ENCODE results near the gene MYO3B. TPM values are rescaled to one million over a fixed set of nuclear protein-coding genes. Genes with fewer than 3 reads are reported as not detected.

The MYO3B gene
- total and polyA plus RNA-seq, 11 donors: 0.09 to 0.19 (median 0.10) TPM; not detected in 8

GRCh38 chr2:170639635-170640034, 461.7 kb downstream of the MYO3B start:
- intact Hi-C loops (cut with DNase I): no loop called here
- Histone ChIP-seq H3K27ac (no peak overlapping the region), H3K27me3 (peaks cover 0 to 11% (median 0%) of the 10 kb centered on the region in 9 donors), H3K4me3 (no peak overlapping the region), H3K9me3 (peaks cover 0 to 5% (median 0%) of the 10 kb centered on the region in 12 donors), H3K36me3 (no peaks in the 10 kb centered on the region), H3K4me1 (no peaks in the 10 kb centered on the region)
- no peak for TF ChIP-seq CTCF (IDR thresholded peaks at IDR 0.05)
- no peak for TF ChIP-seq POLR2A (IDR thresholded peaks at IDR 0.05)
- DNase-seq (no peak), ATAC-seq (no peak)
- WGBS, 4 donors: 82 to 86% (median 85%) methylated on average over 3 of the region's 3 CpGs

GRCh38 chr2:170641961-170642360, 464.0 kb downstream of the MYO3B start:
- TF ChIP-seq POLR2A (IDR thresholded peaks at IDR 0.05) (no peak), CTCF (IDR thresholded peaks at IDR 0.05) (no peak)
- Histone ChIP-seq H3K36me3 (no peaks in the 10 kb centered on the region), H3K27ac (no peak overlapping the region), H3K9me3 (no peaks in the 10 kb centered on the region), H3K4me3 (no peak overlapping the region), H3K27me3 (peaks cover 0 to 11% (median 0%) of the 10 kb centered on the region in 9 donors), H3K4me1 (no peaks in the 10 kb centered on the region)
- ATAC-seq (no peak), DNase-seq (no peak)
- intact Hi-C loops (cut with DNase I): no loop called here
- 82 to 87% (median 85%) methylated on average over 4 of the region's 4 CpGs for WGBS, 4 donors

- TF ChIP-seq CTCF (IDR thresholded peaks at IDR 0.05): no peak
- no peak for TF ChIP-seq POLR2A (IDR thresholded peaks at IDR 0.05)
- intact Hi-C loops (cut with DNase I): no loop called here
- Histone ChIP-seq H3K36me3 (no peaks in the 10 kb centered on the region), H3K27ac (no peak overlapping the region), H3K9me3 (no peaks in the 10 kb centered on the region), H3K27me3 (peaks cover 0 to 11% (median 0%) of the 10 kb centered on the region in 9 donors), H3K4me1 (no peaks in the 10 kb centered on the region), H3K4me3 (no peak overlapping the region)
- WGBS, 4 donors: 67 to 94% (median 87%) methylated on average over 2 of the region's 2 CpGs
- no peak for DNase-seq
- no peak for ATAC-seq
These were observed 465.4 kb downstream of the MYO3B start for GRCh38 chr2:170643346-170643745.

GRCh38 chr2:170647741-170648436, 469.9 kb downstream of the MYO3B start:
- H3K4me3 ChIP-seq: no peak overlapping the region
- no peak for TF ChIP-seq POLR2A (IDR thresholded peaks at IDR 0.05)
- no peak for TF ChIP-seq CTCF (IDR thresholded peaks at IDR 0.05)
- intact Hi-C loops (cut with DNase I): no loop called here
- no peak overlapping the region for H3K27ac ChIP-seq
- no peaks in the 10 kb centered on the region for H3K4me1 ChIP-seq
- no peaks in the 10 kb centered on the region for H3K36me3 ChIP-seq
- no peaks in the 10 kb centered on the region for H3K27me3 ChIP-seq
- WGBS, 4 donors: 79 to 83% (median 80%) methylated on average over 8 of the region's 8 CpGs
- H3K9me3 ChIP-seq: no peaks in the 10 kb centered on the region
- ATAC-seq (no peak), DNase-seq (no peak)
